GM18867 (cell line): ENCODE data around the gene ATXN1.
"Not testable (repeated sequence)": the region's sequence is repeated elsewhere in the genome, so short reads cannot be mapped to it uniquely, and the experiment has no call there.

ENCODE experiments used
- ATAC-seq: cut with Tn5 transposase; IDR thresholded peaks from one replicate; pipeline ENCODE4 v1.9.1; 2021; ENCODE audit warnings: mild to moderate bottlenecking, moderate library complexity; ENCODE audit not compliant: unreplicated experiment

Gene ATXN1

DNA sequence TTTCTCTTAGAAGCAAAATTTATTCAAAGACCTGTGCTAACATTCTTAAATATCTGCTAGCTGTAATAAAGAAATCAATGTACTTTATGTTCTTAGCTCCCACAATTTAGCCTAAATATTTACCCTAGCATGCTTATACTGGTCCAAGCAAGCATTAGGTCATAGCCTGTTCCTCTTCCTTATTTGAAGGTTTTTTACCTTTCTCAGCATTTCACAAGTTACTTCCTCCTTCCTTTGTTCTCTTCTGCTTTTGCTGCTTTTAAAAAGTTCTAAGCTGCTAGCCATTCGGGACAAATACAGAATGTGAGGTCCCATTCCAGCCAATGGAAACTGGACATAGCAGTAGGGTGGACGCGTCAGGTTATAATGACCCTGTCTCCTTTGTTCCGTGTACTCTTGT lies 354.7 kb downstream of the ATXN1 start:
- ATAC-seq, result not testable (repeated sequence)

DNA sequence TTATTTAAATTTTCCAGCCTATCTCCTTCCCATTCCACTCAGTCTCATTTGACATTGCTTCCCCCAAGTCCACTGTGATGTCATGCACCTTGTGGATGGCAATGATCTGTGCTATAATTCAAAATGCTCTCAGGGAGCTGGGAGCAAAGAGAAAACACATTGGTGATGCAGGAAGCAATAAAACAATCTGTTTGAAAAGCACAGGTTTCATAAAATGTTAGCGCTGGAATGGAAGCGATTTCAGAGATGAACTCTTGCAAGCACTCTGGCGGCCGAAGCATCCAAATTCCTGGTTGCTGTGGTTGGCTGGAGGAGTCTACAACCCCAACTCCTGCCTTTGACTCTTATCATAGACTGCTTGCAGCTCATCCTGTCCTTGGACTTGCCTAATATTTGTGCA lies 355.9 kb downstream of the ATXN1 start:
- ATAC-seq, result no peak

GRCh38 chr6:16404456-16404855 lies 356.8 kb downstream of the ATXN1 start:
- no peak for ATAC-seq

DNA sequence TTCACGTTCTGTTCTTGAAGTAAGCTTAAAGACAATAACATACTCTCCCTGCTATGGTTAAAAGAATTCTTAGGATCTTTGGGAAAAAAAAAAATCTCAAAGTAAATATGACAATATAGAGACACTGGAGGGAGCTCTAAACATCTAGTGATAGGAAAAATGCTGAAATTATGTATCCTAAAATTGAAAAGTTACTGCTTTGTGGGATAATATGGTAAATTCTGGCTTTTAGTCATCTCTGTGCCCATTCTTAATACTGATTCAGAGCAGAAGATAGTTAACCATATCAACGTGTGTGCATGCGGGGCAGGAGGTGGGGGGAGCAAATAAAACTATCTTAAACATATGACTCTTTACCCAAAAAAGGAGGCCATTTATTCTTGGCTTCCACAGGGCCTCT lies 357.4 kb downstream of the ATXN1 start:
- no peak for ATAC-seq

GRCh38 chr6:16402581-16402900 lies 358.7 kb downstream of the ATXN1 start:
- no peak for ATAC-seq

GRCh38 chr6:16400248-16400760 lies 361.0 kb downstream of the ATXN1 start:
- ATAC-seq, result no peak

GRCh38 chr6:16399695-16400094 lies 361.6 kb downstream of the ATXN1 start:
- ATAC-seq, result no peak

- ATAC-seq, result no peak
Observed at GRCh38 chr6:16399158-16399557, 362.1 kb downstream of the ATXN1 start.

DNA sequence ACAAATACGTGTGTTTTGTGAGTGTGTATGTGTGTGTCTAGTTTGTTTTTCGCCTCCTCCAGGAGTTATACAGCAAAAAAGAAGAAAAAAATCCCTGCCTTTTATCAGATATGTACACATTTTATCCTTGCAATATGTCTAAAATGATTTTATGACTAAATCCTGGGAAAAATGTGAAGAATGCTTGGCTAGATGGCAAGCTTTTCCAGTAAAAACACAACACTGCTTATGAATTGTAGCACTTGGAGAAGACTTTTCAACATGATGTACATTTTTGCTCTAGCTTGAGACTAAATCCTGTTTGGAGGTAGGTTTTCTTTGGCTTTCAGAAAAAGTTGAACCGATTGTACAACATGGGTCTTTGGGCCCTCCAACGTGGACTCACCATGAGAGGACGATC lies 362.7 kb downstream of the ATXN1 start:
- no peak for ATAC-seq

DNA sequence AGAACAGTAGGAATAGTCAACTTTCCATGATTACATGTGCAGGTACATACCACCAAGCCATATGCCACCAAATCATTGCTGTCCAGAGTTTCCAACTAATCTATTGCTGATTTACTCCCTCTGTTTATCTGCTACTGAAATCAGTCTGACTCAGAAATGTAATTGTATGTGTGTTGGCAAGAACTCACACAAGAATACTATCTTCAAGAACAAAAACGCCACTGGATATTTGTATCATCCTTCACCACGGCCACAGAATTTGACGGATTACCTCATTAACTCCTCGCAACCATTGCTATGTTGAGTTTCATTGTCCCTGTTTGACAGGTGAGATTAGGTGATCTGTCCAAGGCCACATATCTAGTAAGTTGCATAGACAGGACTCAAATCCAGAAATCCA lies 363.6 kb downstream of the ATXN1 start:
- ATAC-seq, result no peak

- ATAC-seq, result no peak
Observed at GRCh38 chr6:16396497-16397319, 364.6 kb downstream of the ATXN1 start.

- ATAC-seq, result no peak
Observed at GRCh38 chr6:16394632-16395031, 366.6 kb downstream of the ATXN1 start.

- no peak for ATAC-seq
Observed at GRCh38 chr6:16393326-16393725, 367.9 kb downstream of the ATXN1 start.

- no peak for ATAC-seq
Observed at GRCh38 chr6:16392010-16392409, 369.2 kb downstream of the ATXN1 start.

GRCh38 chr6:16391451-16391912 lies 369.8 kb downstream of the ATXN1 start:
- ATAC-seq, result no peak

- not testable (repeated sequence) for ATAC-seq
Observed at GRCh38 chr6:16390909-16391450, 370.3 kb downstream of the ATXN1 start.

- ATAC-seq, result no peak
Observed at GRCh38 chr6:16389642-16390041, 371.6 kb downstream of the ATXN1 start.

DNA sequence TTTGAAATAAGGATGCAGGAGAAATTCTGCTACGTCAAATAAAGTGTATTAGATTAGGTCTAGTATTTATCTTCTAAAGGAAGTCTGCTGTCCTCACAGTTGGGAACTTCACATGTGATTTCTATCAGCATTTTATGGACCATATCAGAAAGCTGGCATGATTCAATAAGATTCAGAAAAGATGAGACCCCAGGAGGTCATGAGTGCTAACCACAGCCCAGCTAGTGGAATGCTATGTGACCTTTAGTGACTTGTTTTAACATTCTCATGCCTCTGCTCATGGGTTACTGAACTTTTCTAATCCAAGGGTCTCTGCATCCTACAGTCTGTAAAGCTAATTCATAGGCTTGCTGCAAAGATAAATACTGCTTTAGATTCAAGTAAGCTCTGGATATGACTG lies 372.8 kb downstream of the ATXN1 start:
- ATAC-seq, result no peak

GRCh38 chr6:16386057-16386456 lies 375.2 kb downstream of the ATXN1 start:
- no peak for ATAC-seq

DNA sequence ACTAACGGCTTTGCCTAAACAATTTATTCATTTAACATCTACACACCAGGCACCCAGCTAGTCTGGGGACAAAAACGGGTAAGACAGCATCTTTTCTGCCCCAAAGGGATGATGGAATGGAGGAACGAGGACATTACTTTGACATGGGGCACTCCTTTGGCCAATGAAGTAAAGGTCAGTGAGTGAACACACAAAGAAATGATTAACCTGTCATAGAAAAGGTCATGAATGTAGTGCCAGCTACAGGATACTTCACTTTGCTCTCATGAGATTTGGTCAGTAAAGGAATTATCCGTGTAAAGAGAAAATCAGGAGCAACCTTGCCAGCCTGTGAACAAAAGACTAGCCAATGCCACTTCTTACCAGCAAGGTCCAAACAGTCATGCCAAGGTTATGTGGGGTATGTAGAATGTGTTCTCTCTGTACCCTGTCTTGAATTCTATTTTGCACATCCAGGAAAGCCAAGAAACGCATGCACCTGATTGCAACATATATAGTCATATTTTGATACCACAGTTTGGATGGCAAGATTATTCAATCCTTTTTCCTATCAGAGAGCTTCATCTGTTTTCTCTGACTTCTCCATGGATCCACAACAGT lies 377.6 kb downstream of the ATXN1 start:
- ATAC-seq, result no peak

GRCh38 chr6:16381968-16382367 lies 379.3 kb downstream of the ATXN1 start:
- not testable (repeated sequence) for ATAC-seq

DNA sequence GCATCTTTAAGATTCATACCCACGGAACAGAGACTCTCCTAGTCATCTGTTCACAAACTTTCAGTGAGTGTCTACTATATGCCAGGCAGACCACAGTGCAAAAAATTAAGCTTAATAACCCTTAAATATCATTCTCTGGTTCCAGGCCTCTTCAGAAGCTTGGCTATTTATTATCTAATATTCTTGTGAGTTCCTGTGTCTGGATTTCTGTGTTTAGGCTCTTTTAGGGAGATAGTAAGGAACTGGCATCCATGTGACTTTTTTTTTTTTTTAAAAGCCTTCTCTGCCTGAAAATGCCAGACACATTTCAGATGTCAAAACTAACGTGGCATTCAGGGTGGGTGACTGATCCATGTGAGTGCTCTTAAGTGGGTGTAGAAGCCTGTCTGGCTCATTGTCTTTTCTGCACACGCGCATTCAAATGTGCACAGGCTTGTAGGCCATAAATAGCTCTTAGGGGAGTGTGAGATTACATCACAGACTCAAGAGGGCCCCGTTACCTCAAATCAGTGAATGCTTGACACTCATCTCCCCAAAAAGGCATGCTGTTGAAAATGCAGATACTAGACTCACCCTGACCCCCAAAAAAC lies 380.9 kb downstream of the ATXN1 start:
- peak; percentile 56 for ATAC-seq
